Endothelial cell (in vitro differentiated cells): ENCODE data around the gene PAPPA. TPM values are rescaled to one million over a fixed set of nuclear protein-coding genes. Genes with fewer than 3 reads are reported as not detected.

Experiments used
- DNase-seq: peaks from one replicate; pipeline ENCODE4 v3.0.0; 2021; ENCODE audit warnings: low spot score
- H3K27ac Mint-ChIP-seq: one replicate; pipeline ENCODE4 v1.8.0; 2021; ENCODE audit warnings: mixed read lengths, inconsistent platforms; ENCODE audit not compliant: unreplicated experiment
- H3K27me3 Mint-ChIP-seq: one replicate; pipeline ENCODE4 v1.8.0; 2021; ENCODE audit warnings: mild to moderate bottlenecking, moderate library complexity, mixed read lengths, inconsistent platforms; ENCODE audit not compliant: unreplicated experiment
- H3K36me3 Mint-ChIP-seq: one replicate; pipeline ENCODE4 v1.8.0; 2021; ENCODE audit warnings: mild to moderate bottlenecking, low read depth, mixed read lengths, inconsistent platforms; ENCODE audit not compliant: unreplicated experiment
- H3K4me1 Mint-ChIP-seq: one replicate; pipeline ENCODE4 v1.8.0; 2021; ENCODE audit warnings: mild to moderate bottlenecking, mixed read lengths, inconsistent platforms; ENCODE audit not compliant: unreplicated experiment
- H3K4me3 Mint-ChIP-seq: one replicate; pipeline ENCODE4 v1.8.0; 2021; ENCODE audit warnings: mild to moderate bottlenecking, mixed read lengths, inconsistent platforms; ENCODE audit not compliant: unreplicated experiment
- H3K9me3 Mint-ChIP-seq: one replicate; pipeline ENCODE4 v1.8.0; 2021; ENCODE audit warnings: mixed read lengths, inconsistent platforms; ENCODE audit not compliant: unreplicated experiment
- total RNA-seq: library from RNA; stranded (reverse); fragmentation: NEBNext Ultra II Directional; extraction: Animal tissue kit (Norgen Biotek cat#: 25700); gene quantifications from one replicate; pipeline ENCODE4 v1.2.1, GENCODE V29; 2021; ENCODE audit not compliant: unreplicated experiment
- TF ChIP-seq, protein P1 (sequence below): fragments of 200-600 bp; sonication (generic); IDR thresholded peaks from one replicate; pipeline ENCODE4 v1.5.0; 2021; ENCODE audit warnings: antibody characterized with exemption; ENCODE audit not compliant: unreplicated experiment

Gene PAPPA
- total RNA-seq, 1 donor from 2014 or later: 1.4 TPM

DNA sequence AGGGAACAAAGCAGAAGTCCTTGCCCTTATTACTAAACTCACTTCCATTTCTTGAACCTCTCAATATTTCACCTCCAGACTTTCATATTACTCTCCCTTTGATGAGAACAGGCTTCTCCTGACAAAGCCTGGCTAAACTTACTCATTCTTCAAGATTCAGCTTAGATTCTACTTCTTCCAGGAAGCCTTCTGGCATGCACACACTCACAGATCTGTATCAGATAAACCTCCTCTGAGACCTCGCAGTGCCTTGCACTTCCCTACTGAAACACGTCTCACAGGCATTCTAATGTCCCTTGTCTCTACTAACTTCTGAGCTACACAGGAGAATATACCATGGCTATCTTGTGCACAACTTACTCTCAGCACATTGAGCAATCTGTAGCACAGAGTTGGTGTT is 16.6 kb upstream of the PAPPA start:
- Mint-ChIP-seq H3K4me3 (no peak overlapping the region), H3K27me3 (no peaks in the 10 kb centered on the region)

DNA sequence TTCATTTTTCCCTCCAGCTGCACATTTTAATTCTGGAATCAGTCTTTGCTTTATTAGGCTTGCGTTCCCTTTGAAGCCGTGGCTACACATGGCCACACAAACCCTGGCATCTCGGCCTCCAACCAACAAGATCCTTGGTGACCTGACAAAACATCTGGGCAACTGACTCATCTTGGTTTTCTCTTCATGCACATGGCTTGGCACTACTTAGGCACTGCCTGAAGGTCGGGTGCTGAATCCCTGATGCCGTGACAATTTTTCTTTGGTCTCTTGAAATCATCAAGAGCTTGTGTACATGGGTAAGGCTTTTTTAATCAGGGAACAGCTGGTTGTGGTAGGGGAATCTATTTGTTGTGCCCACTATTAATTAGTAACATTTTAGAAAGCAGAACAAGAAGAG is 16.0 kb upstream of the PAPPA start:
- Mint-ChIP-seq H3K27ac (no peak overlapping the region), H3K36me3 (no peaks in the 10 kb centered on the region), H3K4me3 (no peak overlapping the region), H3K9me3 (no peaks in the 10 kb centered on the region), H3K4me1 (no peaks in the 10 kb centered on the region), H3K27me3 (no peaks in the 10 kb centered on the region)
- DNase-seq: no peak
- TF ChIP-seq, protein P1, sequence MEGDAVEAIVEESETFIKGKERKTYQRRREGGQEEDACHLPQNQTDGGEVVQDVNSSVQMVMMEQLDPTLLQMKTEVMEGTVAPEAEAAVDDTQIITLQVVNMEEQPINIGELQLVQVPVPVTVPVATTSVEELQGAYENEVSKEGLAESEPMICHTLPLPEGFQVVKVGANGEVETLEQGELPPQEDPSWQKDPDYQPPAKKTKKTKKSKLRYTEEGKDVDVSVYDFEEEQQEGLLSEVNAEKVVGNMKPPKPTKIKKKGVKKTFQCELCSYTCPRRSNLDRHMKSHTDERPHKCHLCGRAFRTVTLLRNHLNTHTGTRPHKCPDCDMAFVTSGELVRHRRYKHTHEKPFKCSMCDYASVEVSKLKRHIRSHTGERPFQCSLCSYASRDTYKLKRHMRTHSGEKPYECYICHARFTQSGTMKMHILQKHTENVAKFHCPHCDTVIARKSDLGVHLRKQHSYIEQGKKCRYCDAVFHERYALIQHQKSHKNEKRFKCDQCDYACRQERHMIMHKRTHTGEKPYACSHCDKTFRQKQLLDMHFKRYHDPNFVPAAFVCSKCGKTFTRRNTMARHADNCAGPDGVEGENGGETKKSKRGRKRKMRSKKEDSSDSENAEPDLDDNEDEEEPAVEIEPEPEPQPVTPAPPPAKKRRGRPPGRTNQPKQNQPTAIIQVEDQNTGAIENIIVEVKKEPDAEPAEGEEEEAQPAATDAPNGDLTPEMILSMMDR: no peak

More for the DNA sequence above, 16.6 kb upstream of the PAPPA start:
- Mint-ChIP-seq H3K9me3 (no peaks in the 10 kb centered on the region), H3K27ac (no peak overlapping the region), H3K36me3 (no peaks in the 10 kb centered on the region), H3K4me1 (no peaks in the 10 kb centered on the region)
- DNase-seq: no peak
- TF ChIP-seq, protein P1: no peak

DNA sequence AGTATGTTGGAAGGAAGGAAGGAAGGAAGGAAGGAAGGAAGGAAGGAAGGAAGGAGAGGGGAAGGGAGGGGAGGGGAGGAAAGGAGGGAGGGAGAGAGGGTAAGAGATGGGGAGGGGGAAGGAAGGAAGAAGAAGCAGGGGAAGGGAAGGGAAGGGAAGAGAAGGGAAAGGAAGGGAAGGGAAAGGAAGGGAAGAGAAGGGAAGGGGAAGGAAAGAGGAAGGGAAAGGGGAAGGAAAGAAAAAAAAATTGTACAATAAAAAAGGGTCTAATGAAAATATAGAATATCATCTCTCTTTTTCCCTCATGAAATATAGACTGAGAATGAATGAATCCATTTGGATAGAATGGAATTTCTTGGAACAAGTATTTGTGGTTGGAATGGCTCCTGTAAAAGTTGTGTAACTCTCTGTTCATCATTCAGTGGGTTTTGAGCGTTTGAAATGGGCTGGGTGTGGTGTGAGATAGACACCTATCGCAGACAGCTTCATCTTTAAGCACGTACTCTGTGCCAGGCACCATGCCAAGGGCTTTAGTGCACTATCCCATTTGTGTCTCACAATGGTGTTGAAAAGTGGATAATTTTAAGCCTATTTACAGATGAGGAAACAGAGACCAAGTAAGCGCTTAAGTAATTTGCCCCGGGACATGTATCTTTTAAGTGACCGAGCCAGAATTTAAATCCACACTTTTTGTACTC is 11.6 kb upstream of the PAPPA start:
- TF ChIP-seq, protein P1: no peak
- no peaks in the 10 kb centered on the region for H3K4me1 Mint-ChIP-seq
- H3K27me3 Mint-ChIP-seq: no peaks in the 10 kb centered on the region
- no peaks in the 10 kb centered on the region for H3K9me3 Mint-ChIP-seq
- DNase-seq: no peak
- H3K36me3 Mint-ChIP-seq: no peaks in the 10 kb centered on the region
- no peak overlapping the region for H3K4me3 Mint-ChIP-seq
- H3K27ac Mint-ChIP-seq: no peak overlapping the region

DNA sequence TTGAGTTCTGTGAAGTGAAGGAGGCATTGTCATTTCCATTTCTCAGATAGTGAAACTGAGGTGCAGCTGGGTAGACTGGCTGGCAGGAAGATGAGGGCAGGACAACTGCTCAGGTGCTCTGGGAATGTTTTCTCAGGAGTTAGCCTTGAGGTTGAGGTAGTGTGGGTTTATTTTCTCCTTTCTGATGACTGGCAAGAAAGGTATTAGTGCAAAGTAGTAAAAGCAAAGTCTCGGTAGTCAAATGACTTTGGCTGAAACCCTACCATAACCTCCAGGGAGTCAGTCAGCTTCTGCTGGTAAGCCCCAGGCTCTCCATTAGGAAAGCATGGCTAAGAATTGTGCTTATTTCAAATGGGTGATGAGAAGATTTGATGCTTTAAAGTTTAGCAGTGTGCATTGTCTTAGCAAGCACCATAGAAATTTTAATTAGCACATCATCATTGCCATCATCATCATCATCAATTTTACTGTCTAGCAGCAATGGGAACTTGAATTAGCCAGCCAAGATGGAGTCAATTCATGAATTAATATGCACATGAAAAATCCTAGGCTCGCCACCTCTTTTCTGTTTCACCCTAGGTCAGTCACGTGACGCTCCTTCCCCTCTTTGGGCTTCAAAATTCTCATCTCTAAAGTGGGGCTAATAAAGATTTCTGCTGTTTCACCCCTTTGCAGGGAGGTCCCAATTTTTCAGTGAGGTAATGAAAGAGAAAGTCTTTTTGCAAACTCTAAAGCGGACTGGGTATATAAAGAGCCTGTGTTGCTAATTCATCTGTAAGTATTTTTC is 10.7 kb upstream of the PAPPA start:
- Mint-ChIP-seq H3K27me3 (no peaks in the 10 kb centered on the region), H3K9me3 (no peaks in the 10 kb centered on the region), H3K27ac (no peak overlapping the region), H3K4me3 (no peak overlapping the region), H3K4me1 (no peaks in the 10 kb centered on the region), H3K36me3 (no peaks in the 10 kb centered on the region)
- no peak for DNase-seq
- TF ChIP-seq, protein P1: no peak

DNA sequence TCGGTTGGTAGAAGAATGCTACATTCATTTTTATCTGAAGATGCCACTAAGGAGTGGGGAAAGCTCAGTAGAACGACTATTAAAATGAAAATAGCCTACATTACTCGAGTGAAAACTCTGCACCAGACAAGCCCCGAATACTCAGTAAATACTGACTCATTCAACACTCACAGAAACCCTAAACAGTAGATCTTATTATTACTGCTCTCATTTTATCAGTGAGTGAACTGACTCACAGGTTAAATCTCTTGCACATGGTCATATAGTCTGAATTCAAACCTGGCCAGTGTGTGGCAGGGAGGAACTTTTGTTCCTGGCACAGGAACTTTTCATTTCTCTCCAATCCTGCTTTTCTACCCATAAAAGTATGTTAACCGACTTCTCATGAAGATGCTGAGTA is 9.6 kb upstream of the PAPPA start:
- no peak for DNase-seq

More for the DNA sequence above, 9.6 kb upstream of the PAPPA start:
- Mint-ChIP-seq H3K4me1 (no peaks in the 10 kb centered on the region), H3K4me3 (no peak overlapping the region), H3K9me3 (no peaks in the 10 kb centered on the region), H3K27ac (no peak overlapping the region), H3K27me3 (no peaks in the 10 kb centered on the region), H3K36me3 (no peaks in the 10 kb centered on the region)
- TF ChIP-seq, protein P1: no peak
